Measurements from ENCODE around the gene CSNK2A2.

DNA sequence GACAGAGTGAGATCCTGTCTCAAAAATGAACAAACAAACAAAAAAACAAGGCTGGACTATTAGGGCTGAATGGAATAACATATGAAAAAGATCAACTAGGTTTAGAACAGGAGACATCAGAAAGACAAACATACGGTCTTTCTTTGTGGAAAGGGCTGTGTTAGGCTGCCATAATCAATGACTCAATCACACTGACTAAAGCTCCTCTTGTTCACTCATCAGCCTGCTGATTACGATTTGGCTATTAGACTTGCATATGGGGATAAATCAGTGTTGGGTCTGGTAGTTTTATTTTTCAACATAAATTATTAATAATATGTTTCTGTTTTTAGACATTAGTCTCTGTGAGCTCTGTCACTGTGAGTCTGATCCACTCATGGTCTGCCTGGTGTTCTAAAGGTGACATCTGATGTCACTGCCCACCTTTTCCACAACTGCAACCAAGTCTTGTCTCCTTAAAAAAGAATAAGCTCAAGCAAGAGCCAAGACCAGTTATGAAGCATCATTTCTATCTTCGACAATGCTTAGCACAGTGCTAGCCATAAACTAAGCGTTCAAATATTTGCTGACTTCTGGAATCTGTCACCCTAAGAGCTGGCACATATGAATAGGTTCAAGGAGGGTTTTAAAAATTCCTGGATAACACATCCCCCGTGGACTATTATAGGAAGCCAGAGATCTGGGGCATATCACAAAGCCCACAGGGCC lies 79.0 kb downstream of the CSNK2A2 start:
- TF ChIP-seq GATA3 (IDR thresholded peaks at IDR 0.05; ENCODE audit: low read depth, low read length) (no peak), GATA2 (IDR thresholded peaks at IDR 0.05; ENCODE audit: low read depth, low read length) (no peak)
